Coronary artery (tissue), 2 donors: ENCODE results near the gene PKNOX2.
A peak's percentile ranks its signal among the peaks of the same experiment; 100 is the strongest.

Source experiments
- DNase-seq: peaks from one replicate; pipeline ENCODE4 v3.0.0-alpha.2; 2017; ENCODE audit warnings: low spot score
- H3K27ac ChIP-seq, 2 donors: fragments of 200-600 bp; sonication (generic); one replicate each; pipeline ENCODE4 v1.5.1; 2016 to 2019
- H3K4me3 ChIP-seq: fragments of 200-600 bp; sonication (generic); 2 replicates; pipeline ENCODE4 v1.5.1; 2016; ENCODE audit warnings: mild to moderate bottlenecking, moderate library complexity
- TF ChIP-seq, protein P1 (sequence below): fragments of 200-600 bp; sonication (generic); IDR thresholded peaks from one replicate; pipeline ENCODE4 v1.5.1; 2019; ENCODE audit warnings: antibody characterized with exemption

Gene PKNOX2

DNA sequence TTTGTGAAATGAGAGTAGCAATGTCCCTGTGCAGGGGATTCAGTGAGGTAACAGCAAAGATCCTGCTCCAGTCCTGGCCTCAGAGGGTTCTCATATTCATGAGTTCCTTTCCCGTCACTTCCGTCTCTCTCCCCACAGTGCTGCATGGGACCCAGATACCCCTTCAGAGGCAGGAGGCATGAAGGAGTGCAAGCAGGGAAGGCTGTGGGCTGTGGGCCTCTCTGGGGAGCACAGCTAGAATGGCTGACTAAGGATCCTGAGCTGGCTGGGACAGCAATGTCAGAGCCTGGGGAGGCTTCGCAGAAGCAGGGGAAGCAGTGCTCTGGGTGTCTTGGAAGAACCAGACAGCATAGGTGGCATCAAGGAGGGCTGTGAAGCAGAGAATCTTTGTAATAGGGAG is 13.0 kb downstream of the PKNOX2 start:
- Histone ChIP-seq H3K27ac (no peak overlapping the region), H3K4me3 (no peak overlapping the region)
- DNase-seq: no peak
- TF ChIP-seq, protein P1, sequence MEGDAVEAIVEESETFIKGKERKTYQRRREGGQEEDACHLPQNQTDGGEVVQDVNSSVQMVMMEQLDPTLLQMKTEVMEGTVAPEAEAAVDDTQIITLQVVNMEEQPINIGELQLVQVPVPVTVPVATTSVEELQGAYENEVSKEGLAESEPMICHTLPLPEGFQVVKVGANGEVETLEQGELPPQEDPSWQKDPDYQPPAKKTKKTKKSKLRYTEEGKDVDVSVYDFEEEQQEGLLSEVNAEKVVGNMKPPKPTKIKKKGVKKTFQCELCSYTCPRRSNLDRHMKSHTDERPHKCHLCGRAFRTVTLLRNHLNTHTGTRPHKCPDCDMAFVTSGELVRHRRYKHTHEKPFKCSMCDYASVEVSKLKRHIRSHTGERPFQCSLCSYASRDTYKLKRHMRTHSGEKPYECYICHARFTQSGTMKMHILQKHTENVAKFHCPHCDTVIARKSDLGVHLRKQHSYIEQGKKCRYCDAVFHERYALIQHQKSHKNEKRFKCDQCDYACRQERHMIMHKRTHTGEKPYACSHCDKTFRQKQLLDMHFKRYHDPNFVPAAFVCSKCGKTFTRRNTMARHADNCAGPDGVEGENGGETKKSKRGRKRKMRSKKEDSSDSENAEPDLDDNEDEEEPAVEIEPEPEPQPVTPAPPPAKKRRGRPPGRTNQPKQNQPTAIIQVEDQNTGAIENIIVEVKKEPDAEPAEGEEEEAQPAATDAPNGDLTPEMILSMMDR: no peak

DNA sequence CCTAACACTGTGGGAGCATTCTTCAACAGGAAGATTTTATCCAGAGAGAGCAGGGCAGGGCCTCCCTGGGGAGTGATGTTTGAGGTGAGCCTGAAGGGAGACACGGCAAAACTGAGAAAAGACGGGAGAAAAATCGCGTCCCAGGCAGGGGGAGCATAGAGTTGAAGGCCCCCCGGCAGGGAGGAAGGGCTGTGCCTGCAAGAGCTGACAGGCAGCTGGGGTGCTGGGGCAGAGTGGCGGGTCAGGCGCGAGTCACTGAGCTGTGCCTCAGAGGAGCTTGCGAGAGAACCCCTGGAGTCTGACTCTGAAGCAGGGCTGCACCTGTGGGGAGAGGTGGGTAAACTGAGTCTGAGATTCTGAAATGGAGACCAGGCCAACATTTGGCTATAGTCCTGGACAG is 14.8 kb downstream of the PKNOX2 start:
- DNase-seq: no peak
- Histone ChIP-seq H3K4me3 (no peak overlapping the region), H3K27ac (no peak overlapping the region)
- TF ChIP-seq, protein P1: no peak

DNA sequence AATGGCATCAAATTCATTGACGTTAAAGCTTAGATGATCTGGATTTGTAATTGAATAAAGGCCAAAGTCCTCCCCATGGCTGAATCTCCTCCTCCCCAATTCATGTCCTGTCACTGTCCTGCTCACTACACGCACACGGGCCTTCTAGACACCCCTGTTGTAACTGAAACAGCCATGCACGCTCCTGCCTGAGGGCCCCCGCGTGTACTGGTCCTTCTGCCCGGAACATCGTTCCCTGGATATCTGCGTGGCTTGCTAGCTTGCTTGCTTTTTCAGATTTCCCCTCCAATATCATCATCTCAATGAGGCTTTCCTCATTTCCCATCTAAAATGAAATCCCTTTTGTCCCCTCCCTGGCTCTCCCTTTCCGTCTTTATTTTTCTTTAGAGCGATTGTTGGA is 15.3 kb downstream of the PKNOX2 start:
- no peak for DNase-seq
- TF ChIP-seq, protein P1: no peak
- no peak overlapping the region for H3K27ac ChIP-seq
- H3K4me3 ChIP-seq: no peak overlapping the region

DNA sequence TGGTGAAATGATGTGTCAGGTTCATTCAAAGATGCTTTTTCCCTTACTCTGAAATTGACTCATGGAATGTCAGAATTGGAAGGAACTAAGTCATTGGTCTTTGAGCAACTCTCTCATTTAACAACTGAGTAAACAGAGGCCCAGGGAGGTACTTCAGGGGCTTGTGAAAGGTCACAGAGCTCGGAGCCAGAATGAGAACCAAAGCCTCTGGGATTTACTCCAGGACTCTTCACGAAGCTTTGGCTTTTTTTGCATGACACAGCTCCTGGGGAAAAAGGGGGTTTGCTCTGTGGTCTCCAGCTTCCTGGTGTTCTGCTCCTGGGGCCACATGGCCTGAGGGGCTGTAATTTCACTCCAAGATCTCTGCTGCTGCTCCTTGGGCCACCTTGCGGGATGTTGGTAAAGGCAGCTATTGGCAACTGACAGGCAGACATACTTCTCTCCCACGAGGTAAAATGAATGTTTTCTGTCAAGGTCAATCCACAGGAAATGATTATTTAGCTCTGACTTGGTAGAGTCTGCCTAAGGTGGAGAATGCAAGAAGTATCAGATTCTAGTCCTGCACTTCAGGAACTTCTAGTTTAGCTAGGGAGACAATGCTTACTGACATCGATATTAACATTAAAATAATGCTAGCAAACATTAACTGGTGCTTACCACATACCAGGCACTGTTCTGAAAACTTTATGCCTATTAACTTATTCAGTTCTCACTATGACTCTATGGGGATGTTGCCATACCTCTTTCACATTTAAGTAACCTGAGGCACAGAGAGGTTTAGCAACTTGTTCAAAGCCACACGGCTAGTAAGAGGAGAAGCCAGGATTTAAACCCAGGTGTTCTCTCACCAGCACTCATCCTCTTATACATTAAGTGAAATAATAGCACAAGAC is 16.1 kb downstream of the PKNOX2 start:
- TF ChIP-seq, protein P1: no peak
- Histone ChIP-seq H3K27ac (no peak overlapping the region), H3K4me3 (no peak overlapping the region)
- DNase-seq: no peak

DNA sequence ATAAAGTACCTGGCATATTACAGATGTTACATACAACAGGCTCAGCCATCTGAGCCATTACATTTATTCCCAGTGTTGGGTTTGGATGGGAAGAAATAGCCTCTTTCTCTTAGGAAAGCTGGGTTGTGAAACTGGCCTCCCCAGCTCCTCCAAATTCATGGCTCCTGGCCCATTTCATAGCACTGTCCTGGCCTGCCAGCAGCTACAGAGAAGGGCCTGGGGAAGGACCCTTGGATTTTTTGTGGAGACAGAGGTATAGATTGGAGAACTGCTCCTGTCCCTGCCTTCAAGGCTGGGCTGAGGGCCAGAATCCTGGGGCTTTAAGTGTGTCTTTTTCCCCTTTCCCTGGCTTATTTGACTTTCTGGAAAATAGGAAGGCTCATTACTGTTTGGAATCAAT is 18.0 kb downstream of the PKNOX2 start:
- H3K27ac ChIP-seq: peak overlapping the region in 1 of 2 donors; percentile 4
- H3K4me3 ChIP-seq: no peak overlapping the region
- TF ChIP-seq, protein P1: no peak
- no peak for DNase-seq

DNA sequence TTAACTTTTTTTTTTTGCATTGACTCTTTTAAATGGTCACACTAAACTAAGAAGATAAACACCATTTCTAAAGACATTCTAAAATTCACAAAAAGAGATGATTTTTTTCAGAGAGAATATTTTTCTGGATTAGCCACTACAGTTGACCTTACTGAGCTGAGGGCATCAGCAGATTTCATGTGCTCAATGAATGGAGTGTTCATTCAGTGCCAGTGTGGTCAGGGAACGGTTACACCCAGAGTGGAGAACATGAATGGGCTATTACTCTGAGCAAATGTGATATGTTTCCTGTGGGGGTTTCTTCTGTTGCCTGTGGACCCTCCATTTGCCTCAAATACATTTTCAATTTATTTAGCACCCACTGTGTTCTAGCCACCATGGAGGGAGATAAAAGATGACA is 19.1 kb downstream of the PKNOX2 start:
- Histone ChIP-seq H3K27ac (no peak overlapping the region), H3K4me3 (no peak overlapping the region)
- TF ChIP-seq, protein P1: no peak
- DNase-seq: no peak

DNA sequence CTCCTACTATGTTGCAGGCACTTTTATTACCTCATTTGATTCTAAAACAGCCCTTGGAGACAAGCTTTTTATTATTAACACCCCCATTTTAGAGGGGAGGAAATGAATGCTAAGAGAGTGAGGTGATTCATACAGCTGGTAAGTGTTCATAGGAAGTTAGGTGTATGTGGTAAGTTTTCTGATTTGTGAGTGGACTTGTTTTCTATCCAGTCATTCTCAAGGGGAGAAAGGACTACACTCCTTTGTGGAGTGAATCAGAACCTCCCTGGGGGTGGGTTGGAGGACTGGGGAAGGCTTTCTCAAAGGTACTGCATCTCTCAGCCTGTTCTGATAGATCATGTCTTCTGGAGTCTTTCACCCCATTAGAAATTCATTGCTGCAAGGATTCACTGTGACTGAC is 23.5 kb downstream of the PKNOX2 start:
- TF ChIP-seq, protein P1: no peak
- Histone ChIP-seq H3K27ac (no peak overlapping the region), H3K4me3 (no peak overlapping the region)
- DNase-seq: no peak
